ENCODE results near the gene PTPRM.

The PTPRM gene

GRCh38 chr18:8386669-8387380 lies 819.7 kb downstream of the PTPRM start:
- DNase-seq = no peak

GRCh38 chr18:8389391-8390340 lies 822.5 kb downstream of the PTPRM start:
- DNase-seq = peak; percentile 62

GRCh38 chr18:8391068-8391467 lies 824.0 kb downstream of the PTPRM start:
- DNase-seq = no peak

- no peak for DNase-seq
Observed at GRCh38 chr18:8396254-8396653, 829.1 kb downstream of the PTPRM start.

GRCh38 chr18:8397034-8397433 lies 829.9 kb downstream of the PTPRM start:
- no peak for DNase-seq

- no peak for DNase-seq
Observed at GRCh38 chr18:8399138-8399537, 832.0 kb downstream of the PTPRM start.

GRCh38 chr18:8400193-8400752 lies 833.2 kb downstream of the PTPRM start:
- DNase-seq = no peak

- no peak for DNase-seq
Observed at GRCh38 chr18:8400825-8401224, 833.7 kb downstream of the PTPRM start.

- DNase-seq = no peak
Observed at GRCh38 chr18:8401606-8402005, 834.5 kb downstream of the PTPRM start.

- DNase-seq = no peak
Observed at GRCh38 chr18:8402237-8402636, 835.1 kb downstream of the PTPRM start.

- DNase-seq = no peak
Observed at GRCh38 chr18:8403713-8404112, 836.6 kb downstream of the PTPRM start.

GRCh38 chr18:8406186-8406867 lies 839.2 kb downstream of the PTPRM start:
- DNase-seq = peak; percentile 17

- DNase-seq = no peak
Observed at GRCh38 chr18:8406868-8407250, 839.7 kb downstream of the PTPRM start.

GRCh38 chr18:8409151-8409550 lies 842.0 kb downstream of the PTPRM start:
- no peak for DNase-seq

GRCh38 chr18:8411492-8411891 lies 844.4 kb downstream of the PTPRM start:
- no peak for DNase-seq

GRCh38 chr18:8412117-8412516 lies 845.0 kb downstream of the PTPRM start:
- no peak for DNase-seq

- no peak for DNase-seq
Observed at GRCh38 chr18:8413189-8413588, 846.1 kb downstream of the PTPRM start.

GRCh38 chr18:8413751-8414150 lies 846.6 kb downstream of the PTPRM start:
- no peak for DNase-seq

GRCh38 chr18:8416212-8417019 lies 849.3 kb downstream of the PTPRM start:
- DNase-seq = no peak

- no peak for DNase-seq
Observed at GRCh38 chr18:8422391-8422790, 855.3 kb downstream of the PTPRM start.

- DNase-seq = no peak
Observed at GRCh38 chr18:8423051-8423557, 856.0 kb downstream of the PTPRM start.

GRCh38 chr18:8424481-8424880 lies 857.4 kb downstream of the PTPRM start:
- DNase-seq = no peak
